ENCODE data around the gene PRAMEF15.
"Not testable (repeated sequence)": the region's sequence is repeated elsewhere in the genome, so short reads cannot be mapped to it uniquely, and the experiment has no call there.

- not testable (repeated sequence) for TF ChIP-seq MAZ (CRISPR knock-in tag; conservative IDR thresholded peaks at IDR 0.05 in 1 of 2, IDR thresholded peaks at IDR 0.05 in 1 of 2); MTF1 (CRISPR knock-in tag; IDR thresholded peaks at IDR 0.05; ENCODE audit: borderline replicate concordance); POLR2A (conservative IDR thresholded peaks at IDR 0.05); ZNF384 (IDR thresholded peaks at IDR 0.05; ENCODE audit: low read depth, low read length); ZMIZ1 (IDR thresholded peaks at IDR 0.05; ENCODE audit: low read depth in 2 of 2, low read length in 2 of 2); EGR1 (conservative IDR thresholded peaks at IDR 0.05)
Measured at GRCh38 chr1:13285037-13285436, 30.3 kb upstream of the PRAMEF15 start, which contains the start of gene PRAMEF8.
